Measurements from ENCODE around the gene MTHFD1L. TPM values are rescaled to one million over a fixed set of nuclear protein-coding genes. Genes with fewer than 3 reads are reported as not detected.
"Not testable (repeated sequence)": the region's sequence is repeated elsewhere in the genome, so short reads cannot be mapped to it uniquely, and the experiment has no call there.

The MTHFD1L gene
- total RNA-seq, 1 donor from 2014 or later = 10.4 TPM

DNA sequence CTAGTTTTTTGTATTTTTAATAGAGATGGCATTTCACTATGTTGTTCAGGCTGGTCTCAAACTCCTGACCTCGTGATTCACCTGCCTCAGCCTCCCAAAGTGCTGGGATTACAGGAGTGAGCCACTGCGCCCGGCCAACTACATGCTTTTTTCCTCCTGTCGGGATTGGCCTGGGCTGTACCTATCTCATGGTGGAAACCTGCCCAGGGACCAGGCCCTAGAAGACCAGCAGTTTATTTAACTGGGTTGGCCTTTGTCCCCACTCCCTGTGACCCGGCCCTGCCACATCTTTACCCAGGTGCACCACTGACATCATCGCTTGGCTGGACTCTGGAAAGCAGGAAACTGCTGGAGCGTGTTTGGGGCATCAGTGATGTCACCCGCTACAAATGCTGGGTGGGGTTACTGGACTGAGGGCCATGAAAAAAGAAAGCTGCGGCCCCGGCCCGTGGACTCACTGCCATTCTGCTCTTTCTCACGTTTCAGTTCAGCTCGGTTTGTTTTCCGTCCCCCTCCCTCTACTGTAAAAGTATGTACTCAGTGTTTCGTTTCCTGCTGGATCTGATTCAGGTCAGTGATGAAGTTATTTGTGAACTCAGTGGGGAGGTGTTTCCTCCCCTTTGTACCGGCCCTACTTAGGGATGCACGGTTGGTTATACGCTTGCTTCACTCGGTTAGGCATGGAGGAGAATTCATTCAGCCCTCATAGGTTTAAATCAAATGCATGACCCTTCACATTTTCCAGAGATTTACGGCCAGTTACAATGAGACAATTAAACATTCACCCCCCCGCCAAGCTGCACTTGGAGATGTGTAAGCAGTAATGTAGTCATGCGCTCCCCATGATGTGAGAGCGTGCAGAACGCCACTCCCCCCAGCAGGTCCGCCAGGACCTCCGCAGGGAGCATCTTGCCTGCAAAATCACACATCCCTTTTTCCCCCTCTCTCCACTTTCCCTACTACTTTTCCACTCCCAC is 179.3 kb downstream of the MTHFD1L start:
- H3K9me3 ChIP-seq = no peaks in the 10 kb centered on the region
- H3K27ac ChIP-seq = peak overlapping the region; percentile 81 to 83
- H3K4me1 ChIP-seq = peaks cover 3 to 24% of the 10 kb centered on the region in 2 donors
- H3K36me3 ChIP-seq = no peaks in the 10 kb centered on the region
- peak overlapping the region in 1 of 2 donors; percentile 24 for H3K4me3 ChIP-seq
- intact Hi-C loops (cut with DNase I) = no loop called here
- DNase-seq (ENCODE audit: low spot score in 2 of 2) = peak; percentile 55 to 86
- TF ChIP-seq, protein P1, sequence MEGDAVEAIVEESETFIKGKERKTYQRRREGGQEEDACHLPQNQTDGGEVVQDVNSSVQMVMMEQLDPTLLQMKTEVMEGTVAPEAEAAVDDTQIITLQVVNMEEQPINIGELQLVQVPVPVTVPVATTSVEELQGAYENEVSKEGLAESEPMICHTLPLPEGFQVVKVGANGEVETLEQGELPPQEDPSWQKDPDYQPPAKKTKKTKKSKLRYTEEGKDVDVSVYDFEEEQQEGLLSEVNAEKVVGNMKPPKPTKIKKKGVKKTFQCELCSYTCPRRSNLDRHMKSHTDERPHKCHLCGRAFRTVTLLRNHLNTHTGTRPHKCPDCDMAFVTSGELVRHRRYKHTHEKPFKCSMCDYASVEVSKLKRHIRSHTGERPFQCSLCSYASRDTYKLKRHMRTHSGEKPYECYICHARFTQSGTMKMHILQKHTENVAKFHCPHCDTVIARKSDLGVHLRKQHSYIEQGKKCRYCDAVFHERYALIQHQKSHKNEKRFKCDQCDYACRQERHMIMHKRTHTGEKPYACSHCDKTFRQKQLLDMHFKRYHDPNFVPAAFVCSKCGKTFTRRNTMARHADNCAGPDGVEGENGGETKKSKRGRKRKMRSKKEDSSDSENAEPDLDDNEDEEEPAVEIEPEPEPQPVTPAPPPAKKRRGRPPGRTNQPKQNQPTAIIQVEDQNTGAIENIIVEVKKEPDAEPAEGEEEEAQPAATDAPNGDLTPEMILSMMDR (IDR thresholded peaks at IDR 0.05) = no peak
- H3K27me3 ChIP-seq = no peaks in the 10 kb centered on the region

DNA sequence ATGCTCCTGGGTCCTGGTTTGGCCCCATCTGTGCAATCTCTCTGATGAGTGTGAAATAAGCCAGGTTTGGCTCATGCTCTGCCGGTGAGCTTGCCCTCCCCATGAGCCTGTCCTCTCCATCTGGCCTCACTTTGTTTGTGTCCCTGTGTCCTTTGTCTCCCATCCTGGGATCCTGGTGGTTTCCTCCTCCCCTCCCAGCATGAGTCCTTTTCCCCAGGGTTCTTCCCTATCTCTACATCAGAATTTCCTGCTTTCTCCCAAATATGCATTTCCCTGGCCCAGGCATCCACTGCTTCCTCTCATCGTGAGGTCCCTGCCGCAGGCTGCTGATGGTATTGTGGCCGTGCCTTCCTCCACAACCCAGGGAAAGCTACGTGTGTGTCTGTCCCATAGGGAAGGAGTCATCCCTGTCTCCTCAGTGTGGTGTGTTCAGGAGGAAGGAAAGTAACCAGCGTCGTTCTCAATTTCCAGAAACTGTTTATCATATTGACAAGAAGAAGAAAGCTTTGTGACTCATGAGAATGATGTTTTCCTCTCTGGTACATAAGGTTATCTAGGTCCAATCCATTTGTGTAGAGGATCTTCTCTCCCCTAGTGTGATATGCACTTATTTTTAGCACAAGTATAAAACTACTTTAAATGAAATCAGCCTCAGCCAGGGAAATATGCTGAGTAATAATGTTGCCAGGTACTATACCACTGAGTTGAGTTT is 180.2 kb downstream of the MTHFD1L start:
- intact Hi-C loops (cut with DNase I); H3K27me3 ChIP-seq; H3K9me3 ChIP-seq; H3K36me3 ChIP-seq: not testable (repeated sequence)
- Histone ChIP-seq H3K4me1 (peaks cover 3 to 20% of the 10 kb centered on the region in 2 donors), H3K27ac (peak overlapping the region; percentile 81 to 83), H3K4me3 (peak overlapping the region in 1 of 2 donors; percentile 24)
- DNase-seq (ENCODE audit: low spot score in 2 of 2) = peak in 1 of 2 donors; percentile 65

DNA sequence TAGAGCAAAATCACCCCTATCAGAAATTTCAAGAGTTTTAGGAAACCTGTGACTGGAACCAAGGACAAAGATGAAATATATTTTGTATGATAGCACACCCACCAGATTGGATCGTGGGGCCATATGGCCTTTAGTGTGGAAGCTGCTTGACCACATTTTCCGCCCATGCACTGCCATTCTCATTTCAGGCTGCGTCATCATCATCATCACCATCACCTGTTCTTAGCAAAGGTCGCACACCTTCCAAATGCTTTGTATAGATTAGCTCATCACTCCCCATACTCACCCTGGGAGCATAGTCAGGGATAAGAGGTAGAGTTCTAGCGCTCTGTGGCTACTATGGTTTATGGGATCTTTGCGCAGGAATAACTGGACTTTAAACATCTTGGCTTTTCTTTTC is 185.7 kb downstream of the MTHFD1L start:
- Histone ChIP-seq H3K27ac (no peak overlapping the region), H3K36me3 (no peaks in the 10 kb centered on the region), H3K9me3 (no peaks in the 10 kb centered on the region), H3K27me3 (no peaks in the 10 kb centered on the region), H3K4me3 (no peak overlapping the region), H3K4me1 (peaks cover 0 to 6% of the 10 kb centered on the region in 2 donors)
- no peak for DNase-seq (ENCODE audit: low spot score in 2 of 2)
- intact Hi-C loops (cut with DNase I) = no loop called here
- TF ChIP-seq, protein P1 (IDR thresholded peaks at IDR 0.05) = no peak

DNA sequence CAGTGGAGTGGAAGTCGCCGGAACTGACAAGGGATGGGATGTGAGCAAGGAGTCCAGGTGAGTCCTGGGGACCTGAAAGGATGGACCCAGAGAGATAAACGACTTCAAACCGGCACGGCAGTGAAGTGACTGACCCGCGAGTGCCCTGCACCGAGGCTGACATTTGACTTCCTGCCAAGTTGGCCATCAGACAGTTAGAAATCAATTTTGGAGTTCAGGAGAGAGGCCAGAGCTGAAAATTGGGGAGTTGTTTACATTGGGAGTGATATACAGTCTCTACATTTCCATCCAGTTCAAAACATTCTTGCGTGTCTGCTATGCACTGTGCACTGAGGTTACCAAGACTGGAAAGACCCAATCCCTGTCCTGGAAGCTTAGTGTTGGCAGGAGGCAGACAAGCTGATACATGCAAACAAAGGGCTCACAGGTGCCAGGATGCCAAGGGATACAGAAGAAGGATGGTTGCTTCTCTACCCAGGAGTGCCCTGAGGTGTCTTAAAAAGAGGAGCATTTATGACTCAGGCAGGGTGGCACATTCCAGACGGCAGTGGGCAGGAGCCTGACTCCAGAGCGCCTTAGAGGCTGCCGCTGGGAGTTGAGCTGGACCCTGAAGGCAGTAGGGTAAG is 186.6 kb downstream of the MTHFD1L start:
- H3K4me1 ChIP-seq = peaks cover 0 to 5% of the 10 kb centered on the region in 2 donors
- no peak overlapping the region for H3K4me3 ChIP-seq
- no peak for DNase-seq (ENCODE audit: low spot score in 2 of 2)
- H3K9me3 ChIP-seq = no peaks in the 10 kb centered on the region
- TF ChIP-seq, protein P1 (IDR thresholded peaks at IDR 0.05) = no peak
- H3K27me3 ChIP-seq = no peaks in the 10 kb centered on the region
- intact Hi-C loops (cut with DNase I) = no loop called here
- H3K27ac ChIP-seq = no peak overlapping the region
- peaks cover 0 to 2% of the 10 kb centered on the region in 2 donors for H3K36me3 ChIP-seq

DNA sequence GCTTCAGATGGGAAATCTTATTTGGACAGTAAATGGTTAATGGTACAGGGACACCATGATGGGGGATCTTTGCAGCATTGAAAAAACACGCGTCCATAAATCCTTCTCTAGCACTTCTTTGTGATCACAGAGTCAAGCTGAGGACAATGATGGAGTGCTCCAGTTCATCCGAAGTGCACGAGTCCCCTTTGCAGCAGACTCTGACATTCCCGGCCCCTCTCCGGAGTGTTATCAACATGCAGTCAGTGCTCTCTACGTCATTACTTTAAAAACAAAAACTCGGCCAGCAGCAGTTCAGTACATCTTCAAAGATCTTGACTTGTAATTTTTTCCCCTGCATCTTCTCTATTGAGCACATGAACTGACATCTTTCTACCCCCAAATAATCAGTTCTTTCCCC is 188.8 kb downstream of the MTHFD1L start:
- H3K36me3 ChIP-seq = peaks cover 0 to 9% of the 10 kb centered on the region in 2 donors
- no peaks in the 10 kb centered on the region for H3K9me3 ChIP-seq
- intact Hi-C loops (cut with DNase I) = no loop called here
- DNase-seq (ENCODE audit: low spot score in 2 of 2) = no peak
- peaks cover 0 to 5% of the 10 kb centered on the region in 2 donors for H3K4me1 ChIP-seq
- peak overlapping the region in 1 of 2 donors; percentile 41 for H3K4me3 ChIP-seq
- H3K27ac ChIP-seq = no peak overlapping the region
- no peaks in the 10 kb centered on the region for H3K27me3 ChIP-seq
- TF ChIP-seq, protein P1 (IDR thresholded peaks at IDR 0.05) = no peak
